22Rv1 (cell line): ENCODE data around the gene PPP1R2.

ENCODE experiments used
- ZFX ChIP-seq: fragments of 450-650 bp; IDR thresholded peaks from 2 replicates; pipeline ENCODE4 v1.6.1; 2017; ENCODE audit warnings: antibody characterized with exemption, borderline replicate concordance
- TF ChIP-seq, protein P1 (sequence below): fragments of 450-650 bp; IDR thresholded peaks from 2 replicates; pipeline ENCODE4 v1.5.1; 2017; ENCODE audit warnings: mild to moderate bottlenecking

GRCh38 chr3:195512798-195513345 is 30.3 kb downstream of the PPP1R2 start:
- TF ChIP-seq, protein P1, sequence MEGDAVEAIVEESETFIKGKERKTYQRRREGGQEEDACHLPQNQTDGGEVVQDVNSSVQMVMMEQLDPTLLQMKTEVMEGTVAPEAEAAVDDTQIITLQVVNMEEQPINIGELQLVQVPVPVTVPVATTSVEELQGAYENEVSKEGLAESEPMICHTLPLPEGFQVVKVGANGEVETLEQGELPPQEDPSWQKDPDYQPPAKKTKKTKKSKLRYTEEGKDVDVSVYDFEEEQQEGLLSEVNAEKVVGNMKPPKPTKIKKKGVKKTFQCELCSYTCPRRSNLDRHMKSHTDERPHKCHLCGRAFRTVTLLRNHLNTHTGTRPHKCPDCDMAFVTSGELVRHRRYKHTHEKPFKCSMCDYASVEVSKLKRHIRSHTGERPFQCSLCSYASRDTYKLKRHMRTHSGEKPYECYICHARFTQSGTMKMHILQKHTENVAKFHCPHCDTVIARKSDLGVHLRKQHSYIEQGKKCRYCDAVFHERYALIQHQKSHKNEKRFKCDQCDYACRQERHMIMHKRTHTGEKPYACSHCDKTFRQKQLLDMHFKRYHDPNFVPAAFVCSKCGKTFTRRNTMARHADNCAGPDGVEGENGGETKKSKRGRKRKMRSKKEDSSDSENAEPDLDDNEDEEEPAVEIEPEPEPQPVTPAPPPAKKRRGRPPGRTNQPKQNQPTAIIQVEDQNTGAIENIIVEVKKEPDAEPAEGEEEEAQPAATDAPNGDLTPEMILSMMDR = no peak
- no peak for TF ChIP-seq ZFX
